Measurements from ENCODE around the gene CCDC195. TPM values are rescaled to one million over a fixed set of nuclear protein-coding genes. Genes with fewer than 3 reads are reported as not detected.

Gene CCDC195
- total and polyA plus RNA-seq, 8 donors = not detected

- no peaks in the 10 kb centered on the region for H3K36me3 ChIP-seq
- no peak for ATAC-seq
- intact Hi-C loops (cut with DNase I) = no loop called here
- no peak for TF ChIP-seq CTCF (IDR thresholded peaks at IDR 0.05)
- no peaks in the 10 kb centered on the region for H3K4me1 ChIP-seq
- H3K4me3 ChIP-seq = no peak overlapping the region
- no peak for DNase-seq
- no peak overlapping the region for H3K27ac ChIP-seq
- no peak for FAIRE-seq
- 46 to 59% methylated on average over 5 of the region's 5 CpGs for WGBS, 2 donors
- H3K9me3 ChIP-seq = no peaks in the 10 kb centered on the region
- H3K27me3 ChIP-seq = no peaks in the 10 kb centered on the region
Observed at GRCh38 chr2:224751996-224752698, 36.0 kb upstream of the CCDC195 start.

- H3K27me3 ChIP-seq = no peaks in the 10 kb centered on the region
- H3K4me3 ChIP-seq = no peak overlapping the region
- H3K9me3 ChIP-seq = no peaks in the 10 kb centered on the region
- ATAC-seq (no peak), FAIRE-seq (no peak), DNase-seq (no peak)
- no peak overlapping the region for H3K27ac ChIP-seq
- TF ChIP-seq CTCF (IDR thresholded peaks at IDR 0.05) = no peak
- no peaks in the 10 kb centered on the region for H3K36me3 ChIP-seq
- WGBS, 2 donors = 44 to 51% methylated on average over 1 of the region's 1 CpG
- no peaks in the 10 kb centered on the region for H3K4me1 ChIP-seq
- intact Hi-C loops (cut with DNase I) = no loop called here
Observed at GRCh38 chr2:224749136-224749535, 33.0 kb upstream of the CCDC195 start.

- no peak for FAIRE-seq
- no peak for TF ChIP-seq CTCF (IDR thresholded peaks at IDR 0.05)
Observed at GRCh38 chr2:224747765-224748164, 31.6 kb upstream of the CCDC195 start.

GRCh38 chr2:224736227-224736626 lies 20.1 kb upstream of the CCDC195 start:
- ATAC-seq (no peak), DNase-seq (no peak), FAIRE-seq (no peak)
- Histone ChIP-seq H3K36me3 (no peaks in the 10 kb centered on the region), H3K4me3 (no peak overlapping the region), H3K4me1 (no peaks in the 10 kb centered on the region), H3K27ac (no peak overlapping the region), H3K9me3 (no peaks in the 10 kb centered on the region), H3K27me3 (no peaks in the 10 kb centered on the region)
- intact Hi-C loops (cut with DNase I) = no loop called here
- no peak for TF ChIP-seq CTCF (IDR thresholded peaks at IDR 0.05)
- WGBS, 2 donors = 68 to 88% methylated on average over 1 of the region's 1 CpG

More at GRCh38 chr2:224747765-224748164, 31.6 kb upstream of the CCDC195 start:
- Histone ChIP-seq H3K27me3 (no peaks in the 10 kb centered on the region), H3K36me3 (no peaks in the 10 kb centered on the region), H3K4me1 (no peaks in the 10 kb centered on the region), H3K27ac (no peak overlapping the region), H3K9me3 (no peaks in the 10 kb centered on the region), H3K4me3 (no peak overlapping the region)
- ATAC-seq (no peak), DNase-seq (no peak)
- intact Hi-C loops (cut with DNase I) = no loop called here
- 73 to 74% methylated on average over 4 of the region's 4 CpGs for WGBS, 2 donors

GRCh38 chr2:224734949-224735348 lies 18.8 kb upstream of the CCDC195 start:
- H3K27me3 ChIP-seq = no peaks in the 10 kb centered on the region
- H3K4me1 ChIP-seq = no peaks in the 10 kb centered on the region
- DNase-seq = no peak
- intact Hi-C loops (cut with DNase I) = no loop called here
- no peak overlapping the region for H3K4me3 ChIP-seq
- no peak for ATAC-seq
- H3K36me3 ChIP-seq = no peaks in the 10 kb centered on the region
- no peak overlapping the region for H3K27ac ChIP-seq
- FAIRE-seq = no peak
- no peak for TF ChIP-seq CTCF (IDR thresholded peaks at IDR 0.05)
- H3K9me3 ChIP-seq = no peaks in the 10 kb centered on the region
- 42 to 48% methylated on average over 1 of the region's 1 CpG for WGBS, 2 donors
